Stimulated activated naive B cell treated with anti-CD40 and anti-IgM and Interleukin-4, amounts not matched to agents 10 μg/mL and 1 μg/mL and 100 μg/mL, for 72 hours (primary cell): ENCODE measurements around the gene OR9G4.

Experiments used
- ATAC-seq, 2 donors: fragments of 150-1000 bp; cut with Tn5 transposase; replicated peaks; 2 replicates each; pipeline ENCODE4 v1.10.0; 2021; ENCODE audit warnings: moderate library complexity in 1 of 2
- DNase-seq: peaks from one replicate; pipeline ENCODE4 v3.0.0; 2021
- H3K27ac Mint-ChIP-seq: one replicate; pipeline ENCODE4 v1.8.0; 2022; ENCODE audit warnings: mild to moderate bottlenecking, mixed read lengths
- H3K27me3 Mint-ChIP-seq, 2 donors: one replicate each; pipeline ENCODE4 v1.8.0; 2022; ENCODE audit warnings: mixed read lengths in 2 of 2
- H3K36me3 Mint-ChIP-seq, 2 donors: one replicate each; pipeline ENCODE4 v1.8.0; 2022; ENCODE audit warnings: mixed read lengths in 2 of 2, mild to moderate bottlenecking in 1 of 2
- H3K4me1 Mint-ChIP-seq, 2 donors: one replicate each; pipeline ENCODE4 v1.8.0; 2022; ENCODE audit warnings: mixed read lengths in 2 of 2, mild to moderate bottlenecking in 1 of 2
- H3K4me3 Mint-ChIP-seq, 2 donors: one replicate each; pipeline ENCODE4 v1.8.0; 2022; ENCODE audit warnings: mild to moderate bottlenecking in 2 of 2, mixed read lengths in 2 of 2, moderate library complexity in 1 of 2
- H3K9me3 Mint-ChIP-seq, 2 donors: one replicate each; pipeline ENCODE4 v1.8.0; 2022; ENCODE audit warnings: mixed read lengths in 2 of 2, mild to moderate bottlenecking in 1 of 2

OR9G4 gene

GRCh38 chr11:56700914-56701485, 47.5 kb downstream of the OR9G4 start:
- H3K4me3 Mint-ChIP-seq: no peak overlapping the region
- ATAC-seq: no peak
- H3K36me3 Mint-ChIP-seq: no peaks in the 10 kb centered on the region

GRCh38 chr11:56700242-56700913, 48.1 kb downstream of the OR9G4 start:
- Mint-ChIP-seq H3K27me3 (no peaks in the 10 kb centered on the region), H3K27ac (no peak overlapping the region), H3K4me1 (no peaks in the 10 kb centered on the region), H3K36me3 (no peaks in the 10 kb centered on the region), H3K4me3 (no peak overlapping the region), H3K9me3 (no peaks in the 10 kb centered on the region)
- ATAC-seq (no peak), DNase-seq (no peak)

More at GRCh38 chr11:56700914-56701485, 47.5 kb downstream of the OR9G4 start:
- DNase-seq: no peak
- Mint-ChIP-seq H3K27ac (no peak overlapping the region), H3K4me1 (no peaks in the 10 kb centered on the region), H3K9me3 (no peaks in the 10 kb centered on the region), H3K27me3 (no peaks in the 10 kb centered on the region)

GRCh38 chr11:56698795-56699194, 49.7 kb downstream of the OR9G4 start, which contains the start of gene OR9G1:
Gene OR9G1 (plus strand): TSS chr11:56699095. CDS start chr11:56700388, 1,293 bp downstream.
- Mint-ChIP-seq H3K9me3 (no peaks in the 10 kb centered on the region), H3K36me3 (no peaks in the 10 kb centered on the region), H3K27ac (no peak within 1 kb of the TSS), H3K27me3 (no peaks in the 10 kb centered on the region), H3K4me1 (no peaks in the 10 kb centered on the region), H3K4me3 (no peak within 1 kb of the TSS)
- no peak for ATAC-seq
- DNase-seq: no peak

GRCh38 chr11:56693428-56693827, 55.1 kb downstream of the OR9G4 start:
- no peak overlapping the region for H3K27ac Mint-ChIP-seq
- ATAC-seq: no peak
- no peaks in the 10 kb centered on the region for H3K27me3 Mint-ChIP-seq
- H3K36me3 Mint-ChIP-seq: no peaks in the 10 kb centered on the region
- H3K9me3 Mint-ChIP-seq: no peaks in the 10 kb centered on the region
- H3K4me3 Mint-ChIP-seq: no peak overlapping the region
- DNase-seq: no peak
- H3K4me1 Mint-ChIP-seq: no peaks in the 10 kb centered on the region
